HG03060 (cell line): Measurements from ENCODE around the gene NACC2.
"Not testable (repeated sequence)": the region's sequence is repeated elsewhere in the genome, so short reads cannot be mapped to it uniquely, and the experiment has no call there.

Experiments used
- ATAC-seq: cut with Tn5 transposase; IDR thresholded peaks from one replicate; pipeline ENCODE4 v1.9.1; 2021; ENCODE audit warnings: low read depth, moderate number of reproducible peaks; ENCODE audit not compliant: unreplicated experiment

NACC2 gene

GRCh38 chr9:135970128-135970815, 124.8 kb downstream of the NACC2 start:
- ATAC-seq = no peak

DNA sequence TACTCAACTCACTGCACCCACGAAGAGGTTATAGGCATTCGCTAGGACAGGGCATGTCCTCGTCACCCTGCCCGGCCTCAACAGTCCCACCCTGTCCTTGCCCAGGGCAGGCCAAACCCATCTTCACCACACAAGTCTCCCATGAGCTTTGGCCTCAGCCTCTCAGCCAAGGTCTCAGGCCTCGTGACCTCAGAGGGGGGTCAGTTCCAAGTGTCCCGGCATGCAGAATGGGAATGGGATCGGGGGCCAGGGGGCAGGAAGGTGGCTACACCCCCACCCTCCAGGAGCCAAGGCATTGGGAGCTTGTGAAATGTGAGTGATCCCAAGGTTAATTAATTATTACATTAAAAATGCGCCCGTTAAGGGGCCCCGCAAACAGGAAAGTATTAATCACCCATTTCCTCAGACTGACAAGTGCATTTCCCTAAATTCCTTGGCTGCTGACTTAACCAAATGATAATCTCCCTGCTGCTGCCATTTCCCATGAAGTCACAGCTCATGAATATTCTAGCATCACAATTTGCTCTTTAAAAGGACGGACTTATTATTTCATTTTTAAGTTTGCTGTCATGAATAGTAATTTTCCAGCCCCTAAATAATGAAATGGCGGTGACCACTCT, 125.9 kb downstream of the NACC2 start:
- no peak for ATAC-seq

DNA sequence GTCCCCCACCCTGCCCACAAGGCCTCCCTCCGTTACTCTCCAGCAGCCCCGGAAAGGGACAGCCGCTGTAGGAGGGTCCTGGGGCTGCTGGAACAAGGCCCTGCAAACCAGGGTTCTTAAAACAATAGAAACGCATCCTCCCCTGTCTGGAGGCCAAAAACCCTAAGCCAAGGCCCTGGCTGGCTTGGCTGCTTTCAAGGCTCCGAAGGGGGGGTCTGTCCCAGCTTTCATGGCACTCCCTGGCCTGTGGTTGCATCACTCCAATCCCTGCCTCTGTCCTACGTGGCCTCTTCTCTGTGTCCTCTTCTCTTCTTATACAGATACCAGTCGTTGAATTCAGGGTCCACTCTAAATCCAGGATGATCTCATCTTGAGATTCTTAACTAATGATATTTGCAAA, 126.5 kb downstream of the NACC2 start:
- no peak for ATAC-seq

- no peak for ATAC-seq
These were observed 127.0 kb downstream of the NACC2 start for GRCh38 chr9:135968083-135968476.

DNA sequence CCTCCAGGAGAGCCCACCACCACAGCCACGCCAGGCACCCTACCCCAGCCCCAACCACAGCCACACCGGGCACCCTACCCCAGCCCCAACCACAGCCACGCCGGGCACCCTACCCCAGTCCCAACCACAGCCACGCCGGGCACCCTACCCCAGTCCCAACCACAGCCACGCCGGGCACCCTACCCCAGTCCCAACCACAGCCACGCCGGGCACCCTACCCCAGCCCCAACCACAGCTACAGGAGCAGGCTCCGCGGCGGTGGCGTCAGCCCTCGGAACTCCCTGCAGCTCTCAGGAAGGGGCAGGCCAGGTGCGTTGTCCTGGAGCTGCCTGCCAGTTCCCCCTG, 128.2 kb downstream of the NACC2 start:
- not testable (repeated sequence) for ATAC-seq

DNA sequence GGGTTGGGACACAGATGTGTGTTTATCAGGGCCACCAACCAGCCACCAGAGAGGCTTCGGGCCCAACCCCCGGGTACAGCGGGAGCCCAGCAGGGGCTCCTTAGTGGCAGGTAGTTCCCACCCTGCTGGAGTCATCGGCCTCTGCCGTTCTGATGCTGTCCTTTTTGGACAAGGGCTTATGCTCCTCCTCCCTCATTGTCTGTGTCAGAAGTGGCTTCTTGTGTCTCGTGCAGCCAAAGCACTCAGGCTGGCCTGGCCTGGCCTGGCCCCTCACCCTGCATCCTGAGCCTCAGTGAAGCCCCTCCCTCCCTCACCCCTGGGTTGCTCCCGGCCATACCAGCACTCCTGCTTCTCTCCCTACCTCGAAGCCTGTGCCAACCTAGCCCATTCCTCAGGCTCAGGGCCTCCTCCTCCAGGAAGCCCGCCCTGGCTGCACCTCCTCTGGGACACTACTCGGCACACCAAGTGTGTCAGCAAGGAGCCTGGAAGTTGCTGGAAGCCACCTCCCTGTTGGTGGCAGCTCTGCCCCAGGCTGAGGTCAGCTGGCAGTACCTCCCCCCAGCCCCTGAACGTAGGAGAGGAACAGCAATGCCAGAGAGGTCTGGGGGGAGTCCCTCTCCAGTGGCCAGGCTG, 129.8 kb downstream of the NACC2 start:
- no peak for ATAC-seq

DNA sequence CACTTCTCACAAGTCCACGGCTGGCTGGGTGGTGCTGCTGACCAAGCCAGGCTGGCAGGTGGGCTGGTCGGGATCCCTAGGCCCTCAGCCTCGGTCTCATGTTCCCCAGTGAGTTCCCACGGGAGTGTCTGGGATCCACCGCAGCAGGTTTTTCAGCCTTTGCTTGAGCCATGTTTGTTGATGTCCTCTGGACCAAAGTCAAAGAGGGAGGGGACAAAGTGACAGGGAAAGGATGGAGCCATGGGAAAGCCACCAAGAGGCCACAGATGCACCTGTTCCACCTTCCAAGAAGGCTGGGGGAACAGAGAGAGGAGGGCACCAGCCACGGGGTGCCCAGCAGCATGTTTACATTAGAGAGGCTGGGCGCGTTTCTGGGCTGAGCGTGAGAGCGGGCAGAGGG, 131.2 kb downstream of the NACC2 start:
- ATAC-seq = no peak

GRCh38 chr9:135963338-135963737, 131.8 kb downstream of the NACC2 start:
- ATAC-seq = no peak

DNA sequence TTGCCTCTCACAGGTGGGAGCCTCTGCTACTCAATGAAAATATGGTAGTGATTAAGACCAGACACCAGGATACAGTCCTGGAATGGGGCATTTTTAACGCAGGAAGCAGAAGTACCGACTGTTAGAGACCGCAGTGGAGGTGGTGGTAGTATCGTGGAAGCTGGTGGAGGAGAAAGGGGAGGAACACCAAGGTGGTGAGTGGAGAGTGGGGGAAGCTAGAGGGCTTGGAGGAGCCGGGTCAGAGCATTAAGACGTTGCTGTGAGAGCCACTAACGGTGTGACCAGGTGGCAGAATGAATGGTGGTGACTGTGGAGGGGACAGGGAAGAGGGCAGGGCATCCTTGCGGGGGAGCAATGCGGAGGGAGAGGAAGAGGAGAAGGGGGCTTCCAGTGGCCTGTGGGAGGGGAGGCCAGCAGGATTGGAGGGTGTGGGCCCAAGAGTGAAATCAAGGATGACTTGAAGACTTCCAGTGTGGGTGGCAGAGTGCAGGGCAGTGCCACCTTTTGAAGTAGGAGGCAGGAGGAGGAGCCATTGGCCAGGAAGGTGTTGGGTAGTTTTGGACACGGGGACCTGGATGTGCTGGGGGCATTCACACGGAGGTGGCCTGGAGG, 132.3 kb downstream of the NACC2 start:
- no peak for ATAC-seq

DNA sequence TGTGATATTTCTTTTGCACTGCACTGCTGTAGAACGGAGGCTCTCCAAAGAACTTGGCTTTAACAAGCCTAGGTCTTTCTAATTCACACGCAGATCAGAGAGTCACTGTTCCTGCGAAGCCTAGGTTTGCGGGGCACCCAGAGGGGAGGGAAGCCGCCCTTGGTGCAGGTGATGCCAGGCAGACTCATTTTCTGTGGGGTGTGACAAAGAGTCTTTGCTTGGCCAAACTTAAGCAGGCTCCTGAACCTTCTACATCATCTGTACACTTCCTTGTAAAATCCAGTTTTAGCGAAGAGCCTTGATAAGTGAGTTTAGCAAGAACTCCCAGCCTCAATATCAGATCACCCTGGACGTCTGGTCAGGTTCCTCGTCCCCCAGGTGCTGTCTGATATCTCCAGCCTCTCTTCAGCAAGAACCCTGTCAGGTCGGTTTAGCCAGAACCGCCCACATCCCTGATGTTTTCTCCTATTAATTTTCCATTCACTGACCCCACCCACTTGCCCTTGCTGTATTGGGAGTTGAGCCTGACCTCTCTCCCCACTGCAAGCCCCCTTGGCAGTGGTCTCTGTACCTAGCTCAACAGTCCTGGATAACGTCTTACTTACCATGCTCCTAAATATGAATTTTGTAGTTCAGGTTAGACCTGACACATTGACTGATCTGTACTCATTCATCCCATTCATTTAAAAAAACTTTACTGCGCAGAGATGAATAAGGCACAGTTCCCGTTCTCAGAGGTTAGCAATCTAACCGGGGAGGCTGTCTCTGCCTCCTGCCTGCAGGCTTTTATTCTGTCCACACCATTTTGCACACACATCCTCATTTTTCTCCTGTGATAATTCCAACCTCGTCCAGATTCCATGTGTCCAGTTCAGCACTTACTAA, 133.0 kb downstream of the NACC2 start:
- ATAC-seq = no peak

DNA sequence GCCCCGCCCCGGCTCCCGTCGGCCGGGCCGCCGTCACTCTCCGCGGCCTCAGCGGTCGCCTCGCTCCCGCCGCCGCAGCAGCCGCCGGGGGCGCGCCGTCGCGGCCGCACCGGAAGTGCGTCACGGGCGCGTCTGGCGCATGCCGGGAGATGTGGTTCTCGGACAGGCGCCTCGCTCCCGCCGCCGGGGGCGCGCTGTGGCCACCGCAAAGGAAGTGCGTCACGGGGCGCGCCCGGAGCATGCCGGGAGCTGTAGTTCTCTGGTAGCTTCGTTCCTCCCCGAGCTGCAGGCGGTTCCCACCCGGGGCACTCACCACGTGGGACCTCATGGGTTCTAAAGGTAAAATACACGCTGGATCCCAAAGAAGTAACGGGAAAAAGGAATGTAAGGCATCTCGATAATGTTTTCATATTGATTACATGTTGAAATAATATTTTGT, 133.8 kb downstream of the NACC2 start, which contains the start of gene UBAC1:
TSS of gene UBAC1 (minus strand) at position 97 of the 439 bp plus-strand sequence. CDS start 211 bp downstream, outside the sequence.
- peak; percentile 82 for ATAC-seq

DNA sequence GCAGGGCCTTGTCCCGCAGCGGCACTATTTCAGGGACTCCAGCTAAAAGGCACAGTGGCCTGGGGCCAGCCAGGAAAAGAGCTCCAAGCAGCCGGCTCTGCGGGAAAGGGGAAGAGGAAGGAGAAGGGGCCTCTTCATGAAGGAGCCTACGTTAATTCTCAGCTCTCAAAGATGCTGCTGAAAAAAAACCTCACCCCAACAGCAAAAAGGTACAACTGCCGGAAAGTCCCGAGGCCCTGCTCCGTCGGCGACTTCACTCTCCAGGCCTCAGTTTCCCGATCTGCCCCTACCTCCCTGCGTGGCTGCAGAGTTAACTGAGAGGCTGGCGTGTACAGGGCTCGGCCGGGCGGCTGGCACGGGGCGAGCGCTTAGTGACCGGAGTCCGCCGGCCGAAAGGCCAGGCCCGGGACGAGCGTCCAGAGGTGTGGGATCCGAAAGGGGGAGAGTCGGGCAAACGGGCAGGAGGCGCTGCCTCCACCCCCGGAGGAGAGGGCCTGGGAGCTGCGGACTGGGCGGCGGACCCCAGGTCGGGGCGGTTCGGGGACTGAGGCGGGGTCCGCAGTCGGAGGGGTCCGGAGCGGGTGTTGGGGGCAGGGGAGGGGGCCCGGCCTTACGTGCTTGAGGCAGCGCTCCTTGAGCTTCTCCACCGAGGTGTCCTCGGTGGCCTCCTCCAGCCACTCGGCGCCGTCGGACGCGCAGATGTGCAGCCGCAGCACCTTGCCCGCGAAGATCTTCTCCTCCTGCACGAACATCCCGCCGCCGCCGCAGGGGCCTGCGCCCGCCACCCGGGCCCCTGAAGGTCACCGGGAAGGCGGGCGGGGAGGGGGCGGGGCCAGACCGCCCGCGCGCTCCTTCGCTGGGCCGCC, 134.4 kb downstream of the NACC2 start:
- ATAC-seq = no peak

GRCh38 chr9:135959814-135960213, 135.3 kb downstream of the NACC2 start:
- no peak for ATAC-seq

DNA sequence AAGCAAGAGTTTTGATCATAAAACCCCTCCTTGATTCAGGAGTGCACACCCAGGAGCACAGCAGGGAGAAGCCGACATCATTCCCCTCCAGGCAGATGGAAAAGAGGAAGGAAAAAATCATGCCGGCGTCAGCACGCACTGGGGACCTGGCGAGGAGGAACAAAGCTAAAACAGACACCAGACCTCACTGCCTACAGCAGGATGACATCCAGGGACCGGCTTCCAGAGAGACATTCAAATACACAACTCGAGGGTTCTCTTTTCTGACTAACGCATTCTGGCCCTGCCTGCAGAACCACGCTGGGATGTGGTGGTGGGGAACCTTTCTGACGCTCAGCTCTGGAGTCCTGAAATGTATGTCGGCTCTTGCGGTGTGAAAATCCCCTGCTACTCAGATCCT, 136.6 kb downstream of the NACC2 start:
- no peak for ATAC-seq

DNA sequence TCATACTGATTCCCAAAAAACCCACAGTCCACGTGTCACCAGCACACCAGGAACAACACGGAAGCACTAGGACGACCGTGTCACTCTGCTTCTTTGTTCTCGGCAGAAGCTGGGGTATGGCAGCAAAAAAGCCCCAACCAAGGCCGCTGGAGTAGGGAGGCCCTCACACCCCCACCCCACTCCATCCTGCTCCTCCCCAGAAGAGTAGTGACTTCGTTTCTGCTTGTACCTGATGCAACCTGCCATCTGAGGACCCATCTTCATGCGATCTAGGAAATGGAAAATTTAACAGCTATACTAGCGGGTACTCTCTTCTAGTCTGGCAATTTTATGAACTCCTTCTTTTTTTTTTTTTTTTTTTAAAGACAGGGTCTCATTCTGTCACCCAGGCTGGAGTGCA, 137.7 kb downstream of the NACC2 start:
- ATAC-seq = no peak

- ATAC-seq = no peak
These were observed 138.3 kb downstream of the NACC2 start for GRCh38 chr9:135956802-135957174.
